DMS53 treated with DMSO at 0.1 percent for 48 hours (cell line): Measurements from ENCODE around the gene NFKBIZ.
"Not testable (repeated sequence)": the region's sequence is repeated elsewhere in the genome, so short reads cannot be mapped to it uniquely, and the experiment has no call there.

ENCODE experiments used
- DNase-seq: peaks from one replicate; lab custom pipeline; 2025; ENCODE audit not compliant: unreplicated experiment; lab: John Stamatoyannopoulos, UW

NFKBIZ gene

DNA sequence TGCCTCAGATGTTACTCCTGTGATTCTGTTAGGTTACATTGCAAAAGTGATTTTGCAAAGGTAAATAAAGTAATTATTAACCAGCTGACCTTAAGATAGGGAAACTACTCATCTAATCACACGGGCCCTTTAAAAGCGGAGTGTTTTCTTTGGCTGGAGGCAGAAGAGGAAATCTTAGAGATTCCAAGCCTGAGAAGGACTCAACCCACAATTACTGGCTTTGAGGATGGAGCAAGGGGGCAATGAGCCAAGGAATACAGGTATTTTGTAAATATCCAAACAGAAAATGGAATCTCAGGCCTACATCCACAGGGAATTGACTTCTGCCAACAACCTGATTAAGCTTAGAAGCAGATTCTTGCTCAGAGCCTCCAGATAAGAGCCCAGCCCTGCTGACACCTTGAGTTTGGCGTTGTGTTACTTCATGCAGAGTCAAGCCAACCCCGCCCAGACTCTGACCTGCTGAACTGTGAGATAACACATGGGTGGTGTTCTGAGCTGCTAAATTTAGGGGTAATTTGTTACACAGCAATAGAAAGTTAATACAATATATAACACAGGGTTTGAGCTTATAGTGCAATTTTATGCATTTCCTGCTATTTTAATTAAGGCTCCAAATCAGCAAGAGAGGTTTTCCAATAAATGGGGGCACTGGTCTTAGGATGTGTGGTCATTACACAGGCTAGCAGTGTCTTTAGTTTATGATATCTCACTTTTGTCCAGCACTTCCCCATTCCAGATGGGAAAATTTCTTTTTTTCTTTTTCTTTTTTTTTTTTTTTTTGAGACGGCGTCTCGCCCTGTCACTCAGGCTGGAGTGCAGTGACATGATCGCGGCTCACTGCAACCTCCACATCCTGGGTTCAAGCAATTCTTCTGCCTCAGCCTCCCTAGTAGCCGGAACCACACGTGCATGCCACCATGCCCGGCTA, 19.5 kb downstream of the NFKBIZ start:
- peak; percentile 14 for DNase-seq

DNA sequence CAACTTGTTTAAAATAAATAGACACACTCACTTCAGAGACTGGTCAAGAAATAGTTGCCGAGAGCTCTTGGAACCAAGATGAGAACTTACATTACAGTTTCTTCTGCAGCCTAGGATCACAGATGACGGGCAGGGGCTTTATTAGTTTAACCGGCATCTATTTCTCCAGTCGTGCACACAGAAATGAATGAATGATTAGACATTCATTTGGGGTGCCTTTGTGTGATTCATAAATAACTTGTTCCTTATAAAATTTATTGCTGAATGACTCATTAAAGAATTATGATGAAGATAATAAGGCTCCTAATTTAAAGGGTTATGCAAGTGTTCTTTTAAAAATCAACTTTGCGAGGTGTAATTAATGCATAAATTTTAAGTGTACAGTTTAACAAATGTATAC, 20.8 kb downstream of the NFKBIZ start:
- DNase-seq = no peak

DNA sequence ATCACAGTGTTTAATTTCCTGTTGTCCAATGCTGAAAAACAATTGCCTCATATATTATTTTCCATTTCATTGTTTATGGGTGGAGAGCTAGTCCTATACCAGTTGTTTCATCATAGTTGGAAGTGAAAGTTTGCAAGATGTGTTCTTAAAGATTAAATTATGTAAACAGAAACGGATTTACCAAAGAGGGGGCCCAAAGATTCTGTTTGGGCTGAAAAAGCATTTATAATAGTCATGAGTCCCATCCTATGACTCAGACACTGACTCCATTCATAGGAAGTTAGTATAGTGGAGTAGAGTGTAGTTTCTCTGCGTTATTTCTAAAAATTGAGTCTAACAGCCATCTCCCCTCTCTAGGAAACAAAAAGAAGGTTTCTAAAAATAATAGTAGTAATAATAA, 24.3 kb downstream of the NFKBIZ start:
- DNase-seq = no peak

DNA sequence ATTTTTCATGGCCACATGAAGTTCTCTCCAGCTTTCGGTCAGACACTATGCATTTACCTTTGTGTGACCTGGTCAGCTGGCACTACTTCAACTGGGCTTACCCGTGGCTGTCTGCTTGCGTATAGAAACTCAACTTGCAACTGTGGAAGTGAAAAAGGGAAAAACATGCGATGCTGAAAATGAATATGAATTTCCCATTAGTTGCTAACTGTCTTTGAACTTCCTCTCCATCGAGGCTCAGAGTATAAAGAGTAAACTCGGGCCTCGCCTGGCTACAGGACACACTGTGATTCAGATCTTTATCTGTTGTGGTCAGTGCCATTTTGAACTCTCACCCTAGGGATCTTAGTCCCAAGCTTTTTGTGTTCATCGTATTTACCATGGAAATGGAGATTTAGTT, 26.8 kb downstream of the NFKBIZ start:
- no peak for DNase-seq

GRCh38 chr3:101878589-101878988, 29.3 kb downstream of the NFKBIZ start:
- peak; percentile 28 for DNase-seq

DNA sequence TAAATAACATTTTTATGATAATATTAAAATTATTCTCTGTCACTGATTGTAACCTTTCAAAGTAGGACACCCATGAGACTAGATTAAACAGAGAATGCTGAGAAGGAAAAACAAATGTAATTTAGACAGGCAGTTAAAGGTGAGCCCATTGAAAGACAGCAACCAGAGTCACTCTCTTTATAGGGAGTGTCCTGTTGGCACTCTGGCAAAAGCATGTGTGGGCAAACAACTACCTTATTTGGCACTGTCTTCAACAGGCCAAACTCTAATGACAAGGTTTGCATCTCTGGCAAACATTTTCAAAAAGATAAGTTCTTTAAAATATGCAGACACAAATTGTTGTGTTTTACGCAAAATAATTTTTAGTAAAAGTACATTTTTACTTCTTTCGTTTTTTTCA, 29.8 kb downstream of the NFKBIZ start:
- peak; percentile 26 for DNase-seq

DNA sequence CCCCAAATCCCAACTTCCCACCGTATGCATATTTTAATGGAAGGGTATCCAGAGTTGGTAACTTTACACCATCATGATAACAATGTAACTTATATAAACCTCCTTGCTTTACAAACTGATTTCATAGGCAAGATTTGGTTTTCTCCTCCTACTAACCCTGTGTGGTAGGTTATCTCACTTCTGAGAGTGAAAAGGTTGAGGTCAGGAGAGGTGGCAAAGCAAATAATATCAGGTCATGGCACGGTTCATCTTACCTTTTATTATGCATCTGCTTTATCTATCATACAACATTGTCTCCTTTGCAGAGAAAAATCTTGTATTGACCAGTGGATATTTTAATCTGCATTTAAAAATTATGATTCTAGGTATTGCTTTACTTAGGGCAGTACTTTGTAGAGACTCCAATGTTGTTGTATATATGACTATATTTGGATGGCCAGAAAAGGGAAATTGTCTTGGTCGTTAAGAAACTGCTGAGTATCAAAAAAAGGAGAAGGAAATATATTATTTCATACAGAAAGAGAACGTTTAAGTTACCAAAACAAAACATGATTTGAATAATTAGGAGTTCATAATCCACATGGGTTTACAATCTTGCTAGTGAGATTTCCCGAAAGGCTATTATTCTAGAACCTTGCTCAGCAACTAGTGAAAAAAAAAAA, 30.4 kb downstream of the NFKBIZ start:
- no peak for DNase-seq

GRCh38 chr3:101884776-101885175, 35.5 kb downstream of the NFKBIZ start:
- DNase-seq = no peak

- not testable (repeated sequence) for DNase-seq
These were observed 36.3 kb downstream of the NFKBIZ start for GRCh38 chr3:101885584-101885983.

- no peak for DNase-seq
These were observed 37.3 kb downstream of the NFKBIZ start for GRCh38 chr3:101886626-101887025.

DNA sequence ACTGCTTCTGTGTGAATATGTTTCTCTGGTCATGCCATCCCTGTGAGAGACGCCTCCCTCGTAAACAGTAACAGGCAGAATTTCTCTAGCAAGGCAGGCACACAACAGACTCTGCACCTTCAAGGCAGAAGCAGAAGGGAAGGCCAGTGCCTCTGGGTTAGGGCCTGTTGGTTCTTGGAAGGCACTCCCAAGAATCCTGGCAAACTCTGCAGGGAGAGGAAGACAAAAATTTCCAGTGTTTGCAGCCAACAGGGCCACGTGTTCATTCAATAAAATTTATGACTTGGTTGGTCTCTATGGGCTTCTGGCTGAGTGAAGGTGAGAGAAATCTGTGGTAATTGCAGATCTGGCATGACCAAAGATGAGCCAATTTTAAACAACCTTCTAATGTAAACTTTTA, 39.3 kb downstream of the NFKBIZ start:
- no peak for DNase-seq

- DNase-seq = no peak
These were observed 41.4 kb downstream of the NFKBIZ start for GRCh38 chr3:101890716-101891115.

DNA sequence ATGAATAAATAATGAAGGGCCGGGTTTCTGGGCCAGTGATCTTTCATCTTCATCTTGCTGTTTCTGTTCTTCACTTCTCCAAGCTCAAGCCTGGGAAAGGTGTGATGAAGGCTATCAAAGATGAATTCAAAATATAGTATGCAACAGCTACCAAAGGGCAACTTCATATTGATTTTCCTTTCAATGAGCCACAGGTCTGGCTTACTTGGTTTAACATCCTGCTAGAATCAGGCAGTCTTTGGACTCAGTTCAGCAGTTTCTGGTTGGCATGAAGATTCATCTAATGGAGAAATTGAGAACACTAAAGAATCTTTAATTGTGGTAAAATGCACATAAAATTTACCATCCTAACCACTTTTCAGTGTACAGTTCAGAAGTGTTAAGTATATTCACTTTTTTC, 43.3 kb downstream of the NFKBIZ start:
- no peak for DNase-seq

GRCh38 chr3:101896083-101896757, 46.9 kb downstream of the NFKBIZ start:
- no peak for DNase-seq

DNA sequence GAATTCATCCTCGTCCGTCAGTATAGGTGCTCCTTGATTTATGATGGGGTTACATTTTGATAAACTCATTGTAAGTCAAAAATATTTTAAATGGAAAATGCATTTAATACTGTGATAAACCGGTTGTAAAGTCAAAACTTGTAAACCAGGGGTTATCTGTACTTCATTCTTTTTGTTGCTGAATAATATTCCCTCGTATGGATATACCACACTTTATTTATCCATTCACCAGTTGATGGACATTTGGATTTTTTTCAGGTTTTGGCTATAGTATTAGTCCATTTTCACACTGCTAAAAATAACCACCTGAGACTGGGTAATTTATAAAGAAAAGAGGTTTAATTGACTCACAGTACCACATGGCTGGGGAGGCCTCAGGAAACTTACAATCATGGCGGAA, 47.7 kb downstream of the NFKBIZ start:
- no peak for DNase-seq

DNA sequence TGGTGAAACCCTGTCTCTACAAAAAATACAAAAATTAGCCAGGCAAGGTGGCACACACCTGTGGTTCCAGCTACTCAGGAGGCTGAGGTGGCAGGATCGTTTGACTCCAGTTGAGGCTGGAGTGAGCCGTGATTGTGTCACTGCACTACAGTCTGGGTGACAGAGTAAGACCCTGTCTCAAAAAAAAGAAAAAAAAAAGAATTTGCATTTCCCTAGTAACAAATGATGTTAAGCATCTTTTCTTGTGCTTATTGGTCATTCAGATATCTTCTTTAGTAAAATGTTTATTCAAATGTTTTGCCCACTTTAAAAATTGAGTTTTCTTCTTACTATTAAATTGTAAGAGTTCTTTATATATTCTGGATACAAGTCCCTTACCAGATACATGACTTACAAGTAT, 48.7 kb downstream of the NFKBIZ start:
- DNase-seq = no peak

DNA sequence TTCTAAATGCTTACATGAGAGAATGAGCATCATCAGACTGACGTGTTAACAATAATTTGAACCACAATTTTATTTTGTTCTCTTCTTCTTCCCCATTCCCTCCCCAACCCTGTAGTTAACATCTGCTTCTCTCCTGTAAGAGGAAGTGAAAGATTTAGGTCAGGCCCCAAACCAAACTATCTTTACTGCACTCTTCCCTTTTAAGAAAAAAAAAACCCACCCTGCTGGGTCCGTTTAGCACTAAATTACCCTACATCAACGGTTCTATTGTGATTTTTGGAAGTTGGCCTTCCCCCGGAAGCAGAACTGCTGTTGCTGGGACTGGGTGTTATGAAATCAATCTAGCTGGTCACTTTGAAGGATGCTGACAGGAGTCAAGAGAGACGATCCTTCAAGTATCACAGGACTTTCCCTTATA, 49.4 kb downstream of the NFKBIZ start:
- DNase-seq = no peak

DNA sequence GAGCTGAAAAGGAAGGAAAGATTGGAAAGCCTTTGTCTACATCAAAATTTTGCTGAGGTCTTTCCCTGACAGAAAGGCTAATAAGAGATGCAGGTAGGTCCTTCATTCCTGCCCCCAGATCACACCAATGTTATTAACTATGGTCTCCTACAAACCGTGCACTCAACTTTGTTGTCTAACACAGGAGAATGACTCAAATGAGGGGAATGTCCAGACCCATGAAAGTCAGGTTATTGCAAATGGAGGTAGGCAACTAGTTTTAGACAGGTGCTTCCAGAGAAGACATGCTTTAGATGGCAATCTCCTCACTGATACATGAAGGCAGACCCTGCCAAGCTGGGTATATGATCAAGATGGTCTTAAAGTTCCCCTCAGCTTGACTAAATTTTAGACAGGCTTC, 51.0 kb downstream of the NFKBIZ start:
- DNase-seq = no peak

DNA sequence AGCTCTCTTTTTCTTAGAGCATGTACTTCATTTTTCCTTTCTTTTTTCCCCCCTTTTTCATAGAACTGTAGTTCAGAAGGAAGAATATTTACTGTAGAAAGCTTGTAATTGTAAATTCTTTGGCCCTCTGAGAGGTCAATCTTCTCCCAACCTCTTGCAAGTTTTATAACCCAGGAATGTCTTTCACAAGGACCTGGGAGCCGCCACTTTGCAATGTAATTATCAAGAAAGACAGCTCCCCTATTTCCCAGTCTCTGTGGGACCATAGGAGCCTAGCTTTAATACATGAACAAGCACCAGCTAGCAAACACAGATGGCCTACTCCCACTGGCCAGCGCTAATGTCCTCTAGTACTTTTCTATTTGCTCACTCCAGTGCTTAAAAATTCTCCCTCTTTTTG, 51.4 kb downstream of the NFKBIZ start:
- DNase-seq = no peak

GRCh38 chr3:101902041-101902440, 52.7 kb downstream of the NFKBIZ start:
- no peak for DNase-seq

DNA sequence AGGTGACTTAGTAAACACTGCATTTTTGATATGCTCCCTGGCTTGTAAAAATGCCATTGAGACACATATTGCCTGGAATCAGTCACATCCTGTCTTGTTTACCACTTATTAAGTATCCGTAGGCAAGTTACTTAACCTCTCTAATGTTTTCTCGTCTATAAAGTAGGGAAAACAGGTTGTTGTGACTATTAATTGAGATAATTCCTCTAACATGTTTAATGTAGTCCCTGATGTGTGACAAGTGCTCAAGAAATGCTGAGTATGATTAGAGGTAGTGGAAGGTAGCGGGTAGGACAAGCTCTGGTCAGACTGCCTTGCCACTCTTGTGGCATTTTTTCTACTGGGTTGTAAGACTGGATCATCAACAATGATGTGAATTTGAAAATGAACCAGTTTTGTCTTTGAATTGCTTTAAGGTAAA, 54.1 kb downstream of the NFKBIZ start:
- DNase-seq = no peak

GRCh38 chr3:101905573-101905972, 56.3 kb downstream of the NFKBIZ start:
- not testable (repeated sequence) for DNase-seq
